ENCODE data around the gene MAML1.

The MAML1 gene

DNA sequence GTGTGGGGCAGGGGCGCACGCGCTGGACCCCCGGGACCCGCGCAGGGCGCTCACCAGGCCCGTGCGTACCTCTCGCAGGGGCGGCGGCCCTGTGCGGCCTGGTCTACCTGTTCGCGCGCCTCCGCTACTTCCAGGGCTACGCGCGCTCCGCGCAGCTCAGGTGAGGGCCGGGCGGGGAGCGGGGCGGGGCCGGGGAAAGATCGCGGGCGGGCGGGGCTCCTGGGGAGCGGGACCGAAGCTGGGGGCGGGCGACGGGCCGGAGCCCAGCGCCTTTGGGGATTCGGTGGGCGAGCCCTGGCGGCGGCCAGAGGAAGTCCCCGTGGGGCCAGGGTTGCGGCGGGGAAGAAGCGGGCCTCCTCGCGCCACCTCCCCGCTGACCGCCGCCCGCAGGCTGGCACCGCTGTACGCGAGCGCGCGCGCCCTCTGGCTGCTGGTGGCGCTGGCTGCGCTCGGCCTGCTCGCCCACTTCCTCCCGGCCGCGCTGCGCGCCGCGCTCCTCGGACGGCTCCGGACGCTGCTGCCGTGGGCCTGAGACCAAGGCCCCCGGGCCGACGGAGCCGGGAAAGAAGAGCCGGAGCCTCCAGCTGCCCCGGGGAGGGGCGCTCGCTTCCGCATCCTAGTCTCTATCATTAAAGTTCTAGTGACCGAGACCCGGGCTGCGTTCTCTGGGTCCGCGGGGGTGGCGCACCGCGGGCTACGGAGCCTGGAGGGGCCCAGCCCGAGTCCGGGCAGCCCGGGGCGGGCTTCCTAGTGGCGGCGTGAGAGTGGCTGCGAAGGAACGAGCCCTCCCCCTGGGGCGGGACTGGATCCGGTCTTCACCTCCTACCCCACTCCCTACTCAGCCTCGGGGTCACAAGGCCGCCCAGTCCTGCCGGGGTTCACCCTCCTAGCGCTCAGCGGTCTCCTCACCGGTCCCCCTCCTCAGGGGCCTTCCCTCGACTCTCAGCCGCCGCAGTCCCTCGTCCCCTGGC lies 63.5 kb downstream of the MAML1 start:
- peak; percentile 85 for DNase-seq

DNA sequence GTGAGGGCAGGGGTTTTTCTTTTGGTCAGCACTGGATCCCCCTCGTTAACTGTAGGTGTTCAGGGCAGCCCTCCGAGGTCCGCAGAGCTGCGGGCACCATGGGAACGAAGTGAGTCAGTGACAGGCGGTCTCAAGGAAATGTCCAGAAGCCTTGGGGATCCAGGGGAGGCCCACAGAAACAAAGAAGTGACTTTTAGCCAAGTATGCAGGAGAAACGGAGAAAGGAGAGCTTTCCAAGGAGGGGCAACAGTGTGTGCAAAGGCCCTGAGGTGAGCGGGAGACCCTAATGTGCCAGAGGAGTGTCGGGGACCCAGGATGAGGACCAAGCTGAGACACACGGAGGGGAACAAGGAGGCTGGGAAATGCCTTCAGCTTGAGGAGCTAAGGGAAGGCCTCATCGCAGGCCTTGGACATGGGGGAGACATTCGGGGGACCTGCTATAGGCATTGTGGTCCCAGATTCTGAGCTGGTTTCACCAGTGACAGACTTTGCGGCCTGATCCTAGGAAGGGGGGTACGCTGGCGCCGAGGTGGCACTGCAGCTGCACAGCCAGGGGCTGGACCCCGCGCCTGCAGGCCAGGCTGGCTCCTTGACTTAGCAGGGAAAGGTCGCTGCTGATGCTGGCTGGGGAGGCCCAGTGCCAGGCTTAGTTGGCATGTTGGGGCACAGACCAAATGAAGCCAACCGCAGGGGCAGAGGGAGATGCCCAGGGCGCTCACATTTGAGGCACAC lies 64.4 kb downstream of the MAML1 start:
- no peak for DNase-seq

DNA sequence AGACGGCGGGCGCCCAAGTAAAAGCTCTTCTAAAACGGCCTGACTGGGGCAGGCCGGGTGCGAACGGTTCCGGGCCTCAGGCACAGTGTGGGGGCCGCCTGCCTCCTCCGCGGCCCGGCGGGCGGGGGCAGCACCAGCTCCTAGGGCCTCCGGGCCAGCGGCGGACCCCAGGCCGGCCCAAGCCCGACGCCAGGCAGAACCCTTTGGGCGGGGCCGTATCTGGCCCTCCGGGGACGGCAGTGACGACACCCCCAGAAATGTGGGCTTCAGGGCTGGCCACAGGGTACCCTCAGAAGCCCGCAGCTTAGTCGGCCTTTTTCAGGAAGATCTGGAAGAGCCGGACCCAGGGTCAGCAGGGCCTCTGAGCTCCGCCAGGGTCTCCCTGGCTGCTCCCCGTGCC lies 65.1 kb downstream of the MAML1 start:
- DNase-seq, result no peak

DNA sequence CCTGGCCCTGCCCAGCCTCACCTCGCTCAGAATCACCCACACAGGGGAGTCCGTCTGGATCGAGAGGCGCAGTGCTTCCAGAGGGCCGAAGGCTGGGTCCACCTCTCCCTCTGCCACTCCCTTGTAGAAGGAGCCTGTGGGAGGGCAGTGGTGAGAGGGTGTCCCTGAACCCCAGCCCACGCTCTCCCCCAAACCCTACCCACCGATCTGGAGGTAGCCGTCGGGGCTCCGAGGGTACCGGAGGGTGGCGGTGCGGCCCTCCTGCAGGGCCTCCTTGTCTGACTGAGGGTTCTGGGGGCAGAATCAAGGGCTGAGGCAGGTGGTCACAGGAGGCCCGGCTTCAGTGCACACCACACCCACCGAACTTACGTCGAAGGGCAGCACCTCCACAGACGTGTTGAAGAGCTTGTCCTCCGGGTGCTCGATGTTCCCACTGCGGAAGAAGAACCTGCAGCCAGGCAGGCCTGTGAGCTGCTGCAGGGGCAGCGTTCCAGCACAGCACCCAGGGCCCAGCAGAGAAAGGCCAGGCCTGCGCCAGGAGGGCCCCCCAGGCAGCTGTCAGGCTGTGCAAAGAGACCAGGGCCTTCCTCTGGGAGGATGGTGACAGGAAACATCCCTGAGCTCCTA lies 65.6 kb downstream of the MAML1 start:
- no peak for DNase-seq

DNA sequence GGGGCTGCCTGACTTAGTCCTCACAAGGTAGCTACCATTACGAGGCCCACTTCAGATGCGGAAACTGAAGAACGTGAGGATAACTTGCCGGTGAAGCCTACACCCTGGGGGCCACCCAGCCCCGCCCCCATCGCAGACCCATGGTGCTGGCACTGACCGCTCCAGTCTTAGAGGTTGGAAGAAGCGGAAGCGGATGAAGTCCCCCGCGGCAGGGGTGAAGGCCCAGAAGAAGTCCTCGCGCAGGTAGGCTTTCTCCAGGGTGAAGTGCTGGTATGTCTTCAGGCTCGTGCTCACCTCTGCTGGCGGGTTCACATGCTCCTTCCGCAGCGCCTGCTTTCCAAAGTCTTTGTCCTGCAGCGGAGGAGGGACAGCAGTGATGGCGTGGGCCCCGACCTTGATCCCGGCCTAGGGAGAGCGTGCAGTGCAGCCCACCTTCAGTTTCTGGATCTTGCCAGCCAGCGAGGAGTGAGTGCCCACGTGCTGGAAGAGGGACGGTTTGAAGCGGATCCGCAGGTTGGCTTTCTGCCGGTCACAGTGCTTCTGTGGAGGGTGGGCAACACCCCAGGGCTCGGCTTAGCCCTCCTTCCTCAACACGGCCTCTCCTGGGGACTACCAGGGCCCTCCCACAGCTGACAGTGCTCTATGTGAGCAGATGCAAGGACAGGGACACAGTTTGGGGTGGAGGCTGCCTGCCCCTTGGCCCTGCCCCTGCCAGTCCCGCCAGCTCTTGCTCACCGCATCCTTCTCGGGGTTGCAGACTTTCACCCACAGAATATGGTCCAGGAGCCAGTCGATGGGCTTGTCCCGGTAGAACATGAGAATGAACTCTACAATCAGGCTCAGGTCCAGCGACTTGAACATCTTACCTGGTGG lies 66.4 kb downstream of the MAML1 start:
- no peak for DNase-seq

DNA sequence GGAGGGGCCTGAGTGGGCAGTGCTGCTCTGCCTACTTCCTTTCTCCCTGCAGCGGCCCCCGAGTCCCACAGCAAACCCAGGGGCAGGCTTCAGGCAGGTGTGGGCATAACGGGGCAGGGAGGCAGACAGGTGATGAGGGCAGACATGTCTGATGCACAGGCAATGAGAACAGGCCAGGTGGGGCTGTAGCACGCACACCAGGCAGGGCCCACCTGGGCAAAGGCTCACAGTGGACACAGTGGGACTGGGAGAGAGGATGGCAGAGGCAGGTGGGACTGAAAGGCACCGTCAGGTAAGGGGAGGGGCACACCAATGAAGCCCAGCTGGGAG lies 67.0 kb downstream of the MAML1 start:
- no peak for DNase-seq

DNA sequence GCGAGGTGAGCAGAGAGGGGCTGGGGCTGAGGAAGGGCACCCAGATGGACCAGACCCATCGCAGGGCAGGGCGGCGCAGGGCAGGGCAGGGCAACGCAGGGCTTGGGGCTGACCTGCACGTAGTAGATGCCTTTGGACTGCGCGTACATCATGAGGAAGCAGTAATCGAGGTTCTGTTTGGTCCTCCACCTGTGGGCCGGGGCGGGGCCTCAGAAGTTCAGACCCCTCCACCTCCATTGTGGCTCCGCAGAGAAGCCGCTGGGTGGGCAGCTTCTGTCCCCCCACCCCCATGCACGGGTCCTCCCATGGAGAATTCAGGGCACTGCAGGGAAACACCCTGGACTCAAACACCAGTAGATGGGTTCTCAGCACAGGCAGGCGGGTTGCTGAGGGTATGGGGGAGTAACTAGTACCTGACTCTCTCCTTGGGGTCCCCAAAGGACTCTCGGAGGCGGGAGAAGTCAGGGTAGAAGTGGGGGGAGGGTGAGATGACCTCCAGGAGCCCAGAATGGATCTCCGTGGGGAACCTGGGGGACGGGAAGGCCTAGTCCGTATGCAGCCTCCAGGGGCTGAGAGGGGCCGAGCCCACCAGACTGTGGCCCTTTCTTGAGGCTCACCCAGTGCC lies 67.6 kb downstream of the MAML1 start:
- no peak for DNase-seq

DNA sequence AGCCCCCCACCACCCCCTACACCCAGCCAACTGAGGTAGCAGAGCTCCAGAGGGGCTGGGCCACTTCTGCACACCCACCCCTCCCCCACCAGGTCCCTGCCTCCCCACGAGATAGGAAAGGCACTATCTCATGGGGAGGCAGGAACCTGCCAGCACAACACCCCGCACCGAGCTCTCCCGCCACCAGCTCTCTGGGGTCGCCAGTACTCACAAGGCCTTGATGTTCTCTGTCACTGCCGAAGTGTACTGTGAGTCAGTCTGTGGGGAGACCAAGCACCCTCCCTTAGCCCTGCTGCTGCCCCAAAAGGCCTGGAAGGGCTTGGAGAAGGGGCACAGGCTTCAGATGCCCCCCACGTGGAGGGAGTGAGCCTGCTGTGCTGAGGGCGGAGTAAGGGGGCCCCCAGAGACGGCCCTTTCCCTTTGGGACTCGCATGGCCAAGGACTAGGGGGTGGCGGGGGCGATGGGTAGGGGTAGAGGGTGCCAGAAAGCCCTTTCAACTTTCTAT lies 68.1 kb downstream of the MAML1 start:
- DNase-seq, result no peak

DNA sequence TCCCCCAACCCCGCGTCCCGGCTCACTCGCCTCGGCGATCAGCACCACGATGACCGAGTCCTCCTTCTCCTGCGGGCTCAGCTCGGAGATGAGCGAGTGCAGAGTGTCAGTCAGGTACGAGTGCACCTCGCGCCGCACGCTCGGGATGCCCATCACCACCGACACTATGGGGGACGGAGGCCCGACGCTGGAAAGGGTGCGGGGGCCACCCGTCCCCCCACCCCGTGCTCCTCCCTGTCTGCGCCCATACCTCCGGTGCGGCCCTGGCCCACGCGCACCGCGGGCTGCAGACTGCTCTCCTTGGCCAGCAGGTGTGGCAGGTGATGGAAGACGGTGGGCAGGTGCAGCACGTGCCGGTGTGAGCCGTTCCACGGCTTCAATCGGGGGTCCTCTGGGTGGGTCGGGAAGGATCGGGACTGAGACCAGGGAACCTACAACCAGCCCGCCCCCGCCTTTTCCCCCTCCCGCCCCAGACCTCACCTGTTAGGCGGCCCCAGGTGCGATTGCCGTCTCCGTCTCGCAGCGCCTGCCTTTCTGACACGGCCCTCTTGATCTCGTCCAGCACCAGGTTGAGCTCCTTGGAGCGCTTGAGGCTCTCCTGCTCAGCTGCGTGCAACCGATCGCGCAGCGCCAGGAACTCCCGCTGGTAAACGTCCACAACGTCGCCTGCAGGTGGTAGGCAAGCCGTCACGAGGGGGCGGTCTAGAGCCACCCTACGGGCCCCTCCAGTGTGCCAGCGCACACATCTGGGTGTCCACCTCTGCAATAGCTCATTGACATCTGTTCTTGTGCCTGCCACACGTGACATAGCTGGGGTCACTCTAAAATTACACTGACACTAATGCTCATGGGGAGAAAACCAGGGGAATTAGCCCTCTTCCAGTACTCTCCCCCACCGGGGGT lies 68.9 kb downstream of the MAML1 start:
- no peak for DNase-seq

DNA sequence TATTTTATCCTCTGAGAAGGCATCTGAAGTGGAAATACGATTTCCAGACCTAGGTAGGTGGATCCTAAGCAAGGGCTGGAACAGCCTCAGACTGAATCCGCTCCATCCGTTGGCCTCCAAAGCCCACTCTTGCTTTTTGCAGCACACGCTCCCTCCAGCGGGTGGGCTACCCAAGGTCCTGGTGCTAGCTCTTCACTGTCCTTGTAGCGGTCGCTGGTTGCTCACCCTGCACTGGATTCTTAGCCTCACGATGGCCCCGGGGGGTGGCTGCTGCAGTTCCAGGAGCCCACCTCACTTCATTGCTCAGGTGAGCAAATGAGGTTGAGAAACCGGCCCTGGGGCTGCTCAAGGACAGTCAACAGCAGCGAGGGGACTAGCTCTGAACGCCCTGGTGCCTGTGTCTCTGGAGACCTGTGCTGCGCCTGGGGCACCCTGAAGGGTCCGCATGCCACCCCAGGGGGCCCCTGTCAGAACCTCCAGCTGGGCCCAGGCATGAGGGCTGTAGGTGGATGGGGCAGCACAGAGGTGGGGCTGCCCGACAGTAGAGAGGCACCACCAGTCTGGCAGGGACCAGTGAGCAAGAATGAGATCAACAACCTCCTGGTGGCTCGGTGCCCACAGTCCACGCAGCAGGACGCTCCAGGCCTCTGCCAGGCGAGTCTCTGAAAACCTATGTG lies 69.7 kb downstream of the MAML1 start:
- DNase-seq, result no peak

DNA sequence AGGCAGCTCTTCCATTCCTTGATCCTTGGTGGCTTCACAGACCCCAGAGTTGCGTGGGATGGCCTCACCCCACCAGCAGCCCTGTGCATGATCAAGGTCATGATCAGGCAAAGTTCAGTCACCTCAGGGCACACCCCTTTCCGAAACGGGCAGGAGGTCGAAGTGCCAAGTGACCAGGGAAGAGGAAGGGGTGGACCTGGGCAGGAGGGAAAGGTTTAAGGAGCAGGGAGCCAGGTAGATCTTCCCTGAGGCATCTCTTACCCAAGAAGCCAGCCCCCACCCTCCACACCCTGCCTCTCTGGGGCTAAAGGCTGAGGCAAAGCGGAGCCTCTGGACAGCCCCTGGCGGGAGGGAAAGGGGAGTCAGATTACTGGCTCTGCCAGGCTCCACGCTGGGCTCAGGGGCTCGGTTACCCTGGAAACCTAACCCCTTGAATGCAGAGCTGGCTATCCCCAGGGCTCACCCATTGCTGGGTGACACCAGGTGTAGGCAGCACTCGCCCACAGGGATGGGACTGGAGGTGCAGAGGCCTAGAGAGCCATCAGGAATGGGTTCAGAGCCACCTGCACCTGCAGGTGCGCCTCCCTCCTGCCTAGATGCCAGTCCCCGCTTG lies 70.4 kb downstream of the MAML1 start:
- no peak for DNase-seq

DNA sequence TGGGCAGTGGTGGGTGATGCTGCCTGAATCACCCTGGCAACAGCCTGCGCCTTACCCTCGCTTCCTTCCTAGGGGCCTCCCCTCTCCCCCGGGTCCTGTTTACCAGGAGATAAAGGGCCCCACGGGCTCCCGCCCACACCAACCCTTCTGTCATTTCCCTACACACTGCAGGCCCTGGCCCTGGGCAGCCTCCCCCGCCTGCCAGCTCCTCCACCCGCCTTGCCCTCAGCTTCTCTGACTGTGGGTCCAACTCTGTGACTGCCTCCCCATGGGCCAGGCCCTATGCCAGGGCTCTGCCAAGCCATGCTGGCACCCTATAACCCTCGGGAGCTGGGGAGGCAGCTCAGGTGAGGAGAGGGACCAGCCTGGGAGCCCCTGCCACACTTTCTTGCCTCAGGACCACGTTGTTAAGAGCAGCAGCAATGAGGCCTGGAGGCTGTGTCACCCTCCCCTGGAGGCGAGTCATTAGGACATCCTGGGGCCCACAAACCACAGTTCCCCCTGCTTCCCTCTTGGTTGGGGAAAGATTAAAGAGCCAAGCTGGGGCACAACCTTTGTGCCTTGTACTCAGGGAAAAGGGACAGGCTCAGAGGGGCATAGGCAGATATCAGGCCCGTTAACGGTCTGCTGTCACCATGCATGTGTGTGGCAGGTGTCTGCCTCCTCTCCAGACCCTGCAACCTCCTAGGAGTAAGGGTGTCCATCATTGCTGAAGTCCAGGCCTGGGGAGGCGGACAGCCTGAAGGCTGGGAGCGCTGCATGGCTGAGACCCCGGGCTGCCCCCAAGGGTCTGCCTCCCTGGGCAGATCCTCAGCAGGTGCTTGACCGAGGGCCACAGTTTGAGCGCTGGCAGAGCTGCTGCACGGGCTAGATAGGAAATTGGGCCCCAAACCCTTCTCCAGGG lies 71.3 kb downstream of the MAML1 start:
- peak; percentile 57 for DNase-seq

DNA sequence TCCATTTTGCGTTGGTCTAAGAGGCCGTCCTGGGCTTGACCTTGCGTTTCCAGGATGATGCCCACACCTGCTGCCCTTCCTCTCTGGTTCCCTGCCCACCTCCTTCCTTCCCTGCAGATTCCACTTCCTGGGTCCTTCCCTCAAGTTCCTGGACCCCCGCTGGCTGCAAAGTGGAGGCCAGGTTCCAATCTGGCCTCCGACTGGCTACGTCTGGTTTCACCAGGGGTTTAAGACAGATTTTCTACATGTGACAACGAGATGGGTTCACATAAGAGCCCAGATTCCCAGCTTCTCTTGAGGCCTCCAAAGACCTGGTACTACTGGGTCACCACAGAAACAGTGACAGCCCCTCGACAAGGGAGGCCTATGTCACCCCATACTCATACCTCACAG lies 71.9 kb downstream of the MAML1 start:
- DNase-seq, result no peak

DNA sequence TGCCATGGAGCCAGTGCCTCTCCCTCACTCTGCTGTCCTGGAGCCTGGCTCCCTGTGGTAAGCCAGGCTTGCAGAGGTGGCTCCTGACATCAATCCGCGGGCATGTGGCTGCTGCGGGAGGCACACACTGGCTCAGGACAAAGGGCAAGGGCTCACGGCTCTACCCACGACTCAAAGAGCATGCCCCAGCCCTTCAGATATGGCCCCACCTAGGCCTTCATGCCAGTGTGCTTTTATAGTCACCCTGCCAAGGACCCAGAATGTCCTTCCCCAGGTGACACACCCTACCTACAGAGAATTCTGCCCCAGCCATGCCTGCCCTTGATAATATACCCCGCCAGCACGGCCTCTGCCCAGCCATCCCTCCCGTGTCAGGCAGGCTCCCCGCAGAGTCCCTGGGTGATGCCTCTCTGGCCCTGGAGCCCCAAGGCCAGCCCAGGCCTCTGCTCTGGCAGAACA lies 72.5 kb downstream of the MAML1 start:
- no peak for DNase-seq

DNA sequence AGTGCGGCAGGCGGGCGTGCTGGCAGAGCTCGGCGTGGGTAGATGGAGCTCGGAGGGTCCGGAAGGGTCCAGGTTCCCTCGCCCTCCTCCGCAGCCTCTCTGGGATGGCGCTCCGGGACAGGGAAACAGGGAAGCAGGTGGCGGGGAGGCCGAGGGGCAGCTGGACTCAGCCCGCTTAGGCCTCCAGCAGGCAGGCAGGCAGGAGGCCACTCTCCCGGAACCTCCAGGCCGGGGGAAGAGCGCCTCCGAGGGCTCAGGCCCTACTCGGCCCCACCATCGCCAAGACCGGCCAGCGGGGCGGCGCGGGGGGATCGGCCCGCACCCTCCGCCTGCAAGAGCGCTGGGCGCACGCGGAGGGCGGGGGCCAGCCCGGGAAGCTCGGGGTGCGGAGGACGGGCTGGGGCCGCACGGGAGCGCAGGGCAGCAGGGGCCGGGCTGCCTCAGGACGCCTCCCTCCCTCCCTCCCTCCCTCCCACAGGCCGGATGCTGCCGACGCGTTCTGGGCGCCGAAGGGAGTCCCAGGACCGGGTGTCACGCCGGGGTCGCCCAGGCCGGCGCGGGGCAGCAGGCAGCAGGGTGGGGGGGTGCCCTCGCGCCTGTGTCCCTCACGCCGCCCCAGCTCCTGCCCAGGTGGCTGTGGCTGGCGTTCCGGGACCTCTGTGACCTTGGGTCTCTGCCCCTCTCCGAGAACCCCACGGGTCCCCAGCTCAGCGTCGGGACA lies 73.1 kb downstream of the MAML1 start:
- peak; percentile 60 for DNase-seq

DNA sequence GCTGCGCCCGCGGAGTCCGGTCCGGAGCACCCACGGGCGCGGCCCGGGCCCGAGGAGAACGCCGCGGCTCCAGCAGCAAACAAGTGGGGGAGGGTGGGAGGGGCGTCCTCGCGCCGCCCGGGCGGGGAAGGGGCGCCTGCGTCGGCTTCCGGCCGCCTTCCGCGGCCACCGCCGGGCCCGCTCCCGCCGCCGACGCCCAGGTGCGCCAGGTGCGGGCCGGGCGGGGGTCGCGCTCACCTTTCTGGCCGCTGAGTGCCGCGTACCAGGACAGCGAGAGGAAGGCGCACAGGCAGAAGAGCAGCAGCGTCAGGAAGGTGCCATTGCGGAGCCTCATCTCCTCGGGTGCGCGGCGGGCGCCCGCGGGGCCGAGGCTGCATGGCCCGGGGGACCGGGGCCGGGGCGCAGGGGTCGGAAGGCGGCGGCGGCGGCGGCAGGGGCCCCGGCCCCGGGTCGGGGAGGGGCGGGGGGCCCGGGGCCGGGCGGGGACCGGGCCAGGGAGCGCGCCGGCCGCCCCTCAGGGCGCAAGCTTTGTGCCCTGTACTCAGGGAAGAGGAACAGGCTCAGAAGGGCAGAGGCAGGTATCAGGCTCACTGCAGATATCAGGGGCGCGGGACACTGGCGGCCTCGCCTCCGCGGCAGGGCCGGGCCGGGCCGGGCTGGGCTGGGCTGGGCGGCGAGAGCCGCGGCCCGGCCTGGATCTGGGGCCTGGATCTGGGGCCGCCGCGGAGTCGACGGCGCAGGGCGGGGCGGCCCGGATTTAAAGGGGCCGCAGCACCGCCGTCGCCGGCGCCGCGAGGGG lies 73.8 kb downstream of the MAML1 start, which contains the start of gene MGAT4B:
TSS of gene MGAT4B (minus strand) at position 617 of the 799 bp plus-strand sequence. CDS start at position 334, 283 bp downstream.
- DNase-seq, result peak; percentile 74

All from EL (cell line).